Neural progenitor cell (in vitro differentiated cells): ENCODE results near the gene TAP2. TPM values are rescaled to one million over a fixed set of nuclear protein-coding genes. Genes with fewer than 3 reads are reported as not detected.
"Not testable (repeated sequence)": the region's sequence is repeated elsewhere in the genome, so short reads cannot be mapped to it uniquely, and the experiment has no call there.

Experiments
- DNase-seq: peaks from one replicate; pipeline ENCODE4 v3.0.0-alpha.2; 2016; ENCODE audit warnings: low spot score
- H2AFZ ChIP-seq: fragments of 200-600 bp; sonication (generic); replicated peaks from 2 replicates; pipeline ENCODE4 v1.6.1; 2016; ENCODE audit warnings: antibody characterized with exemption
- H3F3A ChIP-seq: fragments of 200-600 bp; sonication (generic); 2 replicates; pipeline ENCODE4 v1.6.1; 2016; ENCODE audit warnings: antibody characterized with exemption, low read depth
- H3K27ac ChIP-seq: fragments of 200-600 bp; sonication (generic); 2 replicates; pipeline ENCODE4 v1.5.1; 2016; ENCODE audit warnings: mild to moderate bottlenecking
- H3K27me3 ChIP-seq: fragments of 200-600 bp; sonication (generic); 2 replicates; pipeline ENCODE4 v1.6.1; 2016; ENCODE audit warnings: mild to moderate bottlenecking, moderate library complexity
- H3K36me3 ChIP-seq: fragments of 200-600 bp; sonication (generic); 2 replicates; pipeline ENCODE4 v1.5.1; 2016
- H3K4me1 ChIP-seq: fragments of 200-600 bp; sonication (generic); 2 replicates; pipeline ENCODE4 v1.6.1; 2016; ENCODE audit warnings: mixed run types
- H3K4me2 ChIP-seq: fragments of 200-600 bp; sonication (generic); 2 replicates; pipeline ENCODE4 v1.6.1; 2016
- H3K4me3 ChIP-seq: fragments of 200-600 bp; sonication (generic); 2 replicates; pipeline ENCODE4 v1.5.1; 2016
- H3K79me2 ChIP-seq: fragments of 200-600 bp; sonication (generic); 2 replicates; pipeline ENCODE4 v1.6.1; 2016; ENCODE audit warnings: low read depth
- H3K9ac ChIP-seq: fragments of 200-600 bp; sonication (generic); 2 replicates; pipeline ENCODE4 v1.6.1; 2016
- H3K9me3 ChIP-seq: fragments of 200-600 bp; sonication (generic); 2 replicates; pipeline ENCODE4 v1.5.1; 2016; ENCODE audit warnings: low read depth
- H4K20me1 ChIP-seq: fragments of 200-600 bp; sonication (generic); 2 replicates; pipeline ENCODE4 v1.6.1; 2016; ENCODE audit warnings: low read depth
- H3K27ac Mint-ChIP-seq: 3 replicates; pipeline ENCODE4 v1.8.0; 2021; ENCODE audit warnings: mixed read lengths
- H3K27me3 Mint-ChIP-seq: 2 replicates; pipeline ENCODE4 v1.8.0; 2022; ENCODE audit warnings: low read depth, mild to moderate bottlenecking, inconsistent platforms, moderate library complexity, mixed read lengths; ENCODE audit not compliant: insufficient read depth
- H3K36me3 Mint-ChIP-seq: 3 replicates; pipeline ENCODE4 v1.8.0; 2021; ENCODE audit warnings: mixed read lengths
- H3K4me1 Mint-ChIP-seq: 3 replicates; pipeline ENCODE4 v1.8.0; 2021; ENCODE audit warnings: mixed read lengths
- H3K4me3 Mint-ChIP-seq: 3 replicates; pipeline ENCODE4 v1.8.0; 2021; ENCODE audit warnings: mild to moderate bottlenecking, moderate library complexity, mixed read lengths
- H3K9me3 Mint-ChIP-seq: 3 replicates; pipeline ENCODE4 v1.8.0; 2020; ENCODE audit warnings: mixed read lengths
- EZH2 ChIP-seq: fragments of 200-600 bp; sonication (generic); IDR thresholded peaks from 2 replicates; pipeline ENCODE4 v1.6.1; 2017; ENCODE audit warnings: antibody characterized with exemption, mild to moderate bottlenecking, moderate library complexity
- EZH2phosphoT487 ChIP-seq: fragments of 200-600 bp; sonication (generic); IDR thresholded peaks from 2 replicates; pipeline ENCODE4 v1.6.1; 2017; ENCODE audit warnings: antibody characterized with exemption
- total RNA-seq: library from RNA; depleted of rRNA; stranded (reverse); fragments of >200 nt; gene quantifications from 2 replicates; pipeline ENCODE4 v1.2.3, GENCODE V29; 2015; ENCODE audit warnings: low replicate concordance
- TF ChIP-seq, protein P1 (sequence below): fragments of 200-600 bp; sonication (generic); IDR thresholded peaks from 2 replicates; pipeline ENCODE4 v1.5.1; 2017; ENCODE audit warnings: antibody characterized with exemption, mild to moderate bottlenecking

The TAP2 gene
- total RNA-seq, 1 donor from 2014 or later: 2.9 TPM

DNA sequence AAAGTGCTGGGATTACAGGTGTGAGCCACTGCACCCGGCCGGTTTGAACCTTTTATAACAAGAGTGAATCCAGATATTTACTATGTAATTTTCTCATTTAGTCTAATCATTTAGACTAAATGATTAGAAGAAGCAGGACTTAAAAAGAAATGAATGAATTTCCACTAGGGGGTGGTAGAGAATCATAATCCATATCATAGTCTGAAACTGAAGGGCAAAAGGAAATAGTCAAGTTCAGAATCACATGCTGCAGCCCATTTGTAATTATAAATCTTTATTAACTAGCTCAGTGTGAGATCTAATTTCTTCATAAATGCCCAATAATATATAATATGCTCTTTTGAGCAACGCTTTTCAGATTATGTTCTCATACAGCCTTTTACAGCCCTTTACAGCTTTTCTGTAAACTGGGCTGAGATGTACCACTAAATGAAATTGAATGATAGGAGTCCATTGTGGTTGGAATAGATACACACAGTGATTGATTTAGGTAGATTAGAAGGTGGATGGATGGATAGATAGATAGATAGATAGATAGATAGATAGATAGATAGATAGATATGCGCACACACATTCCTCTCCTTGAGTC lies 47.3 kb upstream of the TAP2 start:
- H3K4me3 ChIP-seq: no peak overlapping the region

DNA sequence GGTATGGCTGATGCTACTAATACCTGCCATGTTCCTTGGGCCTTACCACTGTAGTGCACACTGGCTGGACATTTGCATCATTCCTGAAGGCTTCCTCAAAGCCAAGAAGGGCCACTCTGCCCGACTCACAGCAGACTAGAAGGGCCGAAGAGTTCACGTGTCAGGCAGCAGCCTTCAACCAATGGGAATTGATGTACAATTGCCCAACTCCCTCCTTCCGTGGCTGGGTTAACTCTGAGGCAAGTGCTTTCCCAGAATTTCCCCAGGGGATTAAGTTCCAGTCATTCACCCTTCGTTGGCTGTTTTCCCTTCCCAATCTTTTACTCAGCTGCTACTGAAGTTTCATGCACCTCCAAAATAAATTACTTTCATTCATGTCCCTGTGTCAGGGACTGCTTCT lies 45.2 kb upstream of the TAP2 start:
- Histone ChIP-seq H3K9me3 (no peaks in the 10 kb centered on the region), H3K4me1 (no peaks in the 10 kb centered on the region), H4K20me1 (no peaks in the 10 kb centered on the region), H3K79me2 (no peaks in the 10 kb centered on the region), H3K27me3 (no peaks in the 10 kb centered on the region), H3K36me3 (no peaks in the 10 kb centered on the region), H2AFZ (peak overlapping the region; percentile 55), H3F3A (no peaks in the 10 kb centered on the region), H3K9ac (no peak overlapping the region), H3K27ac (no peak overlapping the region), H3K4me3 (no peak overlapping the region), H3K4me2 (no peak overlapping the region)
- H3K4me3 Mint-ChIP-seq: no peak overlapping the region
- H3K27me3 Mint-ChIP-seq: no peaks in the 10 kb centered on the region
- no peak overlapping the region for H3K27ac Mint-ChIP-seq
- no peaks in the 10 kb centered on the region for H3K9me3 Mint-ChIP-seq
- TF ChIP-seq EZH2phosphoT487 (no peak), EZH2 (no peak)
- TF ChIP-seq, protein P1, sequence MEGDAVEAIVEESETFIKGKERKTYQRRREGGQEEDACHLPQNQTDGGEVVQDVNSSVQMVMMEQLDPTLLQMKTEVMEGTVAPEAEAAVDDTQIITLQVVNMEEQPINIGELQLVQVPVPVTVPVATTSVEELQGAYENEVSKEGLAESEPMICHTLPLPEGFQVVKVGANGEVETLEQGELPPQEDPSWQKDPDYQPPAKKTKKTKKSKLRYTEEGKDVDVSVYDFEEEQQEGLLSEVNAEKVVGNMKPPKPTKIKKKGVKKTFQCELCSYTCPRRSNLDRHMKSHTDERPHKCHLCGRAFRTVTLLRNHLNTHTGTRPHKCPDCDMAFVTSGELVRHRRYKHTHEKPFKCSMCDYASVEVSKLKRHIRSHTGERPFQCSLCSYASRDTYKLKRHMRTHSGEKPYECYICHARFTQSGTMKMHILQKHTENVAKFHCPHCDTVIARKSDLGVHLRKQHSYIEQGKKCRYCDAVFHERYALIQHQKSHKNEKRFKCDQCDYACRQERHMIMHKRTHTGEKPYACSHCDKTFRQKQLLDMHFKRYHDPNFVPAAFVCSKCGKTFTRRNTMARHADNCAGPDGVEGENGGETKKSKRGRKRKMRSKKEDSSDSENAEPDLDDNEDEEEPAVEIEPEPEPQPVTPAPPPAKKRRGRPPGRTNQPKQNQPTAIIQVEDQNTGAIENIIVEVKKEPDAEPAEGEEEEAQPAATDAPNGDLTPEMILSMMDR: no peak
- peak; percentile 40 for DNase-seq
- H3K36me3 Mint-ChIP-seq: no peaks in the 10 kb centered on the region
- no peaks in the 10 kb centered on the region for H3K4me1 Mint-ChIP-seq

More for the DNA sequence above, 47.3 kb upstream of the TAP2 start:
- Histone ChIP-seq H3K79me2 (no peaks in the 10 kb centered on the region), H4K20me1 (no peaks in the 10 kb centered on the region), H3K9ac (no peak overlapping the region), H3K27me3 (no peaks in the 10 kb centered on the region), H2AFZ (no peak overlapping the region), H3K4me1 (no peaks in the 10 kb centered on the region), H3K9me3 (no peaks in the 10 kb centered on the region), H3F3A (no peaks in the 10 kb centered on the region), H3K4me2 (no peak overlapping the region), H3K36me3 (no peaks in the 10 kb centered on the region), H3K27ac (no peak overlapping the region)
- Mint-ChIP-seq H3K4me3 (no peak overlapping the region), H3K36me3 (no peaks in the 10 kb centered on the region), H3K27ac (no peak overlapping the region), H3K4me1 (no peaks in the 10 kb centered on the region), H3K9me3 (no peaks in the 10 kb centered on the region), H3K27me3 (no peaks in the 10 kb centered on the region)
- DNase-seq: peak; percentile 57
- TF ChIP-seq, protein P1: peak; percentile 67
- TF ChIP-seq EZH2: no peak

DNA sequence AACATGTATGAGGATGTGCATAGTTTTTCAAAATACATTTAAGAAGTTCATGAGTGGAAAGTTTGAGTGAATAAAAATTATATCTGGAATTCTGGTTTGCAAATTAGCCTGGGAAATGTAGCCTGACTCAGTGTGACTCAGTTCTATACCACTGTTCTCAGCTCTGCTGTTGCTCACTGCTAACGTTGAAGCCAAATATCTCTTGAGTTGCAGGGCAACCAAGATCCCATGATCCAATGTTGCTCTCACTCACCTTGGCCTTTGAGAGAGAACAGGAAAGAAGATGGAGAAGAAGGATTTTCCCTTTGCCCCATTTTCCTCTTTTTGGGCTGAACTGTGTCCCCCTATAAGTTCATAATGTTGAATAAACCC lies 44.3 kb upstream of the TAP2 start:
- H3K9ac ChIP-seq: no peak overlapping the region
- no peaks in the 10 kb centered on the region for H3K4me1 ChIP-seq
- DNase-seq: no peak
- Mint-ChIP-seq H3K4me1 (no peaks in the 10 kb centered on the region), H3K27me3 (no peaks in the 10 kb centered on the region), H3K27ac (no peak overlapping the region), H3K9me3 (no peaks in the 10 kb centered on the region), H3K4me3 (no peak overlapping the region), H3K36me3 (no peaks in the 10 kb centered on the region)
- H3K4me3 ChIP-seq: no peak overlapping the region
- H3K4me2 ChIP-seq: no peak overlapping the region
- no peaks in the 10 kb centered on the region for H3K9me3 ChIP-seq
- no peaks in the 10 kb centered on the region for H3F3A ChIP-seq
- H3K36me3 ChIP-seq: no peaks in the 10 kb centered on the region
- no peaks in the 10 kb centered on the region for H3K27me3 ChIP-seq
- no peak overlapping the region for H3K27ac ChIP-seq
- H4K20me1 ChIP-seq: no peaks in the 10 kb centered on the region
- TF ChIP-seq, protein P1: no peak
- TF ChIP-seq EZH2phosphoT487: no peak
- no peak for TF ChIP-seq EZH2
- H3K79me2 ChIP-seq: no peaks in the 10 kb centered on the region
- no peak overlapping the region for H2AFZ ChIP-seq

DNA sequence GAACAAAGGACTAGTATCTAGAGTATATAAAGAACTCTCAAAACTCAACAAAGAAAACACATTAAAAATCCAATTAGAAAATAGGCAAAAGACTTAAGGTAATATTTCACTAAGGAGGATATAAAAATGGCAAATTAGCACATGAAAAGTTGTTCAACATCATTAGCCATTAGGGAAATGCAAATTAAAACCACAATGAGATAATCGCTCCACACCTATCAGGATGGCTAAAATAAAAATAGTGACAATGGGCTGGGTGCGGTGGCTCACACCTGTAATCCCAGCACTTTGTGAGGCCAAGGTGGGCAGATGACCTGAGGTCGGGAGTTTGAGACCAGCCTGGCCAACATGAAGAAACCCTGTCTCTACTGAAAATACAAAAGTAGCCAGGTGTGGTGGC lies 42.4 kb upstream of the TAP2 start:
- H3K4me3 ChIP-seq, H3K27ac ChIP-seq, H3K27me3 ChIP-seq, H3K9me3 ChIP-seq, H3K36me3 ChIP-seq, H3K9ac ChIP-seq, H3F3A ChIP-seq, H3K4me2 ChIP-seq, H3K4me3 Mint-ChIP-seq, H3K79me2 ChIP-seq, DNase-seq, H3K36me3 Mint-ChIP-seq, H3K27ac Mint-ChIP-seq, H3K4me1 ChIP-seq, H3K9me3 Mint-ChIP-seq, H3K4me1 Mint-ChIP-seq, H4K20me1 ChIP-seq, H3K27me3 Mint-ChIP-seq, H2AFZ ChIP-seq: not testable (repeated sequence)
